HepG2 (cell line): ENCODE measurements around the gene SNHG17. TPM values are rescaled to one million over a fixed set of nuclear protein-coding genes. Genes with fewer than 3 reads are reported as not detected.

ENCODE experiments used
- CENPT ChIP-seq: sonication (generic); formaldehyde crosslinking; IDR thresholded peaks from 2 replicates; pipeline ENCODE4 v1.8.0; 2022; ENCODE audit warnings: low read depth, mild to moderate bottlenecking, moderate library complexity, missing genetic modification reagents
- CHD2 ChIP-seq: IDR thresholded peaks from 2 replicates; pipeline ENCODE4 v1.6.1; 2011; ENCODE audit warnings: low read depth, low read length, improper control_type of control experiment
- FLYWCH1 ChIP-seq: sonication (generic); formaldehyde crosslinking; IDR thresholded peaks from 2 replicates; pipeline ENCODE4 v1.8.1; 2023; ENCODE audit warnings: mild to moderate bottlenecking, missing genetic modification reagents
- HHEX ChIP-seq: IDR thresholded peaks from 2 replicates; pipeline ENCODE4 v1.6.1; 2016; ENCODE audit warnings: control low read depth
- HNF4G ChIP-seq, 2 experiments: sonication (generic) in 1 of 2; formaldehyde crosslinking in 1 of 2; IDR thresholded peaks; 2 replicates each; pipeline versions ENCODE4 v1.4.0 to v1.6.1; 2011 to 2020; ENCODE audit warnings: borderline replicate concordance in 2 of 2, low read depth in 2 of 2, mild to moderate bottlenecking in 2 of 2, low read length in 1 of 2, missing genetic modification reagents in 1 of 2, moderate library complexity in 1 of 2
- IRF1 ChIP-seq: sonication (generic); formaldehyde crosslinking; IDR thresholded peaks from 2 replicates; pipeline ENCODE4 v1.4.0; 2020; ENCODE audit warnings: low read depth, mild to moderate bottlenecking, missing genetic modification reagents
- JUNB ChIP-seq: sonication (generic); formaldehyde crosslinking; IDR thresholded peaks from 2 replicates; pipeline ENCODE4 v1.8.0; 2022; ENCODE audit warnings: missing genetic modification reagents, mild to moderate bottlenecking, borderline replicate concordance
- MEIS2 ChIP-seq: sonication (generic); formaldehyde crosslinking; IDR thresholded peaks from 2 replicates; pipeline ENCODE4 v1.9.0; 2021; ENCODE audit warnings: mild to moderate bottlenecking, missing genetic modification reagents
- MXI1 ChIP-seq: IDR thresholded peaks from 3 replicates; pipeline ENCODE4 v1.6.1; 2012; ENCODE audit warnings: low read depth, low read length, inconsistent platforms, borderline replicate concordance
- NFE2L2 ChIP-seq: fragments of 150-350 bp; IDR thresholded peaks from 2 replicates; pipeline ENCODE4 v1.6.1; 2014; ENCODE audit warnings: low read length
- PLSCR1 ChIP-seq: sonication (generic); formaldehyde crosslinking; IDR thresholded peaks from 2 replicates; pipeline ENCODE4 v1.5.0; 2020; ENCODE audit warnings: missing genetic modification reagents, mild to moderate bottlenecking, borderline replicate concordance
- SNAPC2 ChIP-seq: sonication (generic); formaldehyde crosslinking; IDR thresholded peaks from 2 replicates; pipeline ENCODE4 v1.8.1; 2022; ENCODE audit warnings: mild to moderate bottlenecking, missing genetic modification reagents
- U2AF2 ChIP-seq: fragments of 200-400 bp; formaldehyde crosslinking; IDR thresholded peaks from 2 replicates; pipeline ENCODE4 v1.6.1; 2017; ENCODE audit warnings: low read depth, mild to moderate bottlenecking, low read length
- ZNF260 ChIP-seq: sonication (generic); formaldehyde crosslinking; IDR thresholded peaks from 2 replicates; pipeline ENCODE4 v1.4.0; 2020; ENCODE audit warnings: missing genetic modification reagents, low read depth, mild to moderate bottlenecking, borderline replicate concordance
- ZNF501 ChIP-seq: sonication (generic); formaldehyde crosslinking; IDR thresholded peaks from 2 replicates; pipeline ENCODE4 v1.5.1; 2020; ENCODE audit warnings: mild to moderate bottlenecking, moderate library complexity, missing genetic modification reagents
- ZNF749 ChIP-seq: sonication (generic); formaldehyde crosslinking; IDR thresholded peaks from 2 replicates; pipeline ENCODE4 v1.8.0; 2022; ENCODE audit warnings: mild to moderate bottlenecking, missing genetic modification reagents, moderate library complexity, borderline replicate concordance
- polyA plus RNA-seq, 8 experiments: library from polyadenylated mRNA; depleted of rRNA in 3 of 8; stranded (reverse) in 7 of 8; unstranded in 1 of 8; fragments of >200 nt; fragmentation: Illumina TruSeq in 4 of 8; extraction: Trizol in 4 of 8; gene quantifications; 2 replicates each; pipeline versions ENCODE4 v1.2.1 to v1.2.3, GENCODE V29; 2011 to 2016; ENCODE audit warnings: low read depth in 4 of 8, missing spikeins in 1 of 8, mixed read lengths in 1 of 8; ENCODE audit not compliant: insufficient read depth in 1 of 8
- total RNA-seq, 5 experiments: library from RNA; depleted of rRNA; stranded (reverse); fragments of >200 nt; fragmentation: Illumina TruSeq; extraction: Trizol; gene quantifications; 2 replicates each; pipeline ENCODE4 v1.2.3, GENCODE V29; 2016; ENCODE audit warnings: low read depth in 1 of 5
- TF ChIP-seq, protein P1 (sequence below): IDR thresholded peaks from 2 replicates; pipeline ENCODE4 v1.4.0; 2020; ENCODE audit warnings: mild to moderate bottlenecking, missing genetic modification reagents
- TF ChIP-seq, protein P2 (sequence below): sonication (generic); formaldehyde crosslinking; IDR thresholded peaks from 2 replicates; pipeline ENCODE4 v1.8.0; 2022; ENCODE audit warnings: low read depth, missing genetic modification reagents
- TF ChIP-seq, protein P3 (sequence below): sonication (generic); formaldehyde crosslinking; IDR thresholded peaks from 2 replicates; pipeline ENCODE4 v1.4.0; 2020; ENCODE audit warnings: missing genetic modification reagents

Gene SNHG17
- total and polyA plus RNA-seq, 2 of the 13 experiments (the other 11 are each of a cell fraction or from before 2014, with no cell fraction given), result 26.2 to 41.2 TPM

DNA sequence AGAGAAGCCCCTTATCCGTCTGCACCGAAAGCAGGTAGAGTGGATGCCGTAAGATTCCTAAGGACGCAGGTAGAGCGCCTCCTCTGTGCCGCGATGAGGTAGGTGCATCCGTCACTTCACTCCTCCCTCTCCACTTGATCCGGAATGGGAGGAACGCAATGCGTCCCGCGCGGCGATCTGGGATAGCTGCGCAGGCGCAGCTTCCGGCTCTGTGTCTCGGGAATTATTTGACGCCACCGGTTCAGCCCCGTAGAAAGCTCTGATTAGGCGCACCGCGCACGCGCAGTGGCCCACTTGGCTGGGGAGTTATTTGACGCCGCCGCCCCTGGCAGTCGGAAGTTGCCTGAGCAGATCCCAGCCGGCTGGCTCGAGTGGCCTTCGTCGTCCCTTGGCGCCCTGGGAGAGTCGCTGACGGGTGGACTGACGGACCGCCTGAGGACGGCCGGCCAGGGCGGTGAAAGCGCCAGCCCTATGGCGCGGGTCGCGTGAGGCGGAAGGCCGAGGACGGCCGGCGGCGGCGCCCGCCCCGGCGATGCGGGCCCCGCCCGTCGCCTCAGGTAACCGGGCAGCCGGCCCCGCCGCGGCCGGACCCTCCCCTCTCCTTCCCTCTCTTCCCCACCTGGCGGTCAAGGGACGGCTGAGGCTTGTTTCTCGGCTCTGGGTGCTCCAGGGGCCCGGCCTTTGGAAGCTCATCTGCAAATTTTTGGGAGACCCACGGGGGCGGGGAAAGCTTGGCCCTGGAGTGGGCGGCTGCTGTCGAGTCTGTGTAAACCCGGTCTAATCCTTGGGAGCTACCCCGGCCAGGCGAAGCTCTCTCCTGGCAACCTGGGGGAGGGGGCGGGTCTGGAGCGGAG is 37.6 kb upstream of the SNHG17 start, which contains the start of gene RALGAPB (continued):
- TF ChIP-seq, protein P1, sequence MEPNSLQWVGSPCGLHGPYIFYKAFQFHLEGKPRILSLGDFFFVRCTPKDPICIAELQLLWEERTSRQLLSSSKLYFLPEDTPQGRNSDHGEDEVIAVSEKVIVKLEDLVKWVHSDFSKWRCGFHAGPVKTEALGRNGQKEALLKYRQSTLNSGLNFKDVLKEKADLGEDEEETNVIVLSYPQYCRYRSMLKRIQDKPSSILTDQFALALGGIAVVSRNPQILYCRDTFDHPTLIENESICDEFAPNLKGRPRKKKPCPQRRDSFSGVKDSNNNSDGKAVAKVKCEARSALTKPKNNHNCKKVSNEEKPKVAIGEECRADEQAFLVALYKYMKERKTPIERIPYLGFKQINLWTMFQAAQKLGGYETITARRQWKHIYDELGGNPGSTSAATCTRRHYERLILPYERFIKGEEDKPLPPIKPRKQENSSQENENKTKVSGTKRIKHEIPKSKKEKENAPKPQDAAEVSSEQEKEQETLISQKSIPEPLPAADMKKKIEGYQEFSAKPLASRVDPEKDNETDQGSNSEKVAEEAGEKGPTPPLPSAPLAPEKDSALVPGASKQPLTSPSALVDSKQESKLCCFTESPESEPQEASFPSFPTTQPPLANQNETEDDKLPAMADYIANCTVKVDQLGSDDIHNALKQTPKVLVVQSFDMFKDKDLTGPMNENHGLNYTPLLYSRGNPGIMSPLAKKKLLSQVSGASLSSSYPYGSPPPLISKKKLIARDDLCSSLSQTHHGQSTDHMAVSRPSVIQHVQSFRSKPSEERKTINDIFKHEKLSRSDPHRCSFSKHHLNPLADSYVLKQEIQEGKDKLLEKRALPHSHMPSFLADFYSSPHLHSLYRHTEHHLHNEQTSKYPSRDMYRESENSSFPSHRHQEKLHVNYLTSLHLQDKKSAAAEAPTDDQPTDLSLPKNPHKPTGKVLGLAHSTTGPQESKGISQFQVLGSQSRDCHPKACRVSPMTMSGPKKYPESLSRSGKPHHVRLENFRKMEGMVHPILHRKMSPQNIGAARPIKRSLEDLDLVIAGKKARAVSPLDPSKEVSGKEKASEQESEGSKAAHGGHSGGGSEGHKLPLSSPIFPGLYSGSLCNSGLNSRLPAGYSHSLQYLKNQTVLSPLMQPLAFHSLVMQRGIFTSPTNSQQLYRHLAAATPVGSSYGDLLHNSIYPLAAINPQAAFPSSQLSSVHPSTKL (CRISPR knock-in tag), result peak; percentile 89
- TF ChIP-seq MXI1 (peak; percentile 100), U2AF2 (no peak), MEIS2 (peak; percentile 90), FLYWCH1 (CRISPR knock-in tag) (no peak), SNAPC2 (no peak), NFE2L2 (no peak), PLSCR1 (CRISPR knock-in tag) (no peak), HNF4G (IDR thresholded peaks at IDR 0.05; ENCODE audit: borderline replicate concordance, low read depth, low read length) (no peak), HNF4G (CRISPR knock-in tag; IDR thresholded peaks at IDR 0.05; ENCODE audit: borderline replicate concordance, low read depth) (peak; percentile 31; the same call in 1 of the 2 replicates), ZNF501 (CRISPR knock-in tag) (peak; percentile 91), CHD2 (no peak; the same call in 1 of the 2 replicates), HHEX (no peak), ZNF749 (CRISPR knock-in tag) (peak; percentile 71; the same call in 1 of the 2 replicates), JUNB (no peak), ZNF260 (no peak), IRF1 (CRISPR knock-in tag) (no peak), CENPT (peak; percentile 17; the same call in 1 of the 2 replicates)
- TF ChIP-seq, protein P2, sequence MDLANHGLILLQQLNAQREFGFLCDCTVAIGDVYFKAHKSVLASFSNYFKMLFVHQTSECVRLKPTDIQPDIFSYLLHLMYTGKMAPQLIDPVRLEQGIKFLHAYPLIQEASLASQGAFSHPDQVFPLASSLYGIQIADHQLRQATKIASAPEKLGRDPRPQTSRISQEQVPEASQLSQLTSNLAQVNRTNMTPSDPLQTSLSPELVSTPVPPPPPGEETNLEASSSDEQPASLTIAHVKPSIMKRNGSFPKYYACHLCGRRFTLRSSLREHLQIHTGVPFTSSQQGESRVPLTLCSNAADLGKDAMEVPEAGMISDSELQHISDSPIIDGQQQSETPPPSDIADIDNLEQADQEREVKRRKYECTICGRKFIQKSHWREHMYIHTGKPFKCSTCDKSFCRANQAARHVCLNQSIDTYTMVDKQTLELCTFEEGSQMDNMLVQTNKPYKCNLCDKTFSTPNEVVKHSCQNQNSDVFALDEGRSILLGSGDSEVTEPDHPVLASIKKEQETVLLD (CRISPR knock-in tag), result no peak; the same call in 1 of the 2 replicates
- TF ChIP-seq, protein P3, sequence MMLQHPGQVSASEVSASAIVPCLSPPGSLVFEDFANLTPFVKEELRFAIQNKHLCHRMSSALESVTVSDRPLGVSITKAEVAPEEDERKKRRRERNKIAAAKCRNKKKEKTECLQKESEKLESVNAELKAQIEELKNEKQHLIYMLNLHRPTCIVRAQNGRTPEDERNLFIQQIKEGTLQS (CRISPR knock-in tag), result peak; percentile 35; the same call in 1 of the 2 replicates
